ENCODE data around the gene EEFSEC.

GRCh38 chr3:128448491-128448890 is 295.2 kb downstream of the EEFSEC start:
- TF ChIP-seq CTCF (IDR thresholded peaks at IDR 0.05) (no peak), POLR2A (IDR thresholded peaks at IDR 0.05) (no peak)
